Measurements from ENCODE around the gene KCNJ16.

- TF ChIP-seq MAX (IDR thresholded peaks at IDR 0.05; ENCODE audit: low read depth, low read length) (peak; percentile 26; the same call in 1 of the 2 replicates), POLR2A (IDR thresholded peaks at IDR 0.05; ENCODE audit: extremely low read depth, insufficient read length) (no peak)
Measured at GRCh38 chr17:70144260-70144846, 69.3 kb downstream of the KCNJ16 start.

All from NB4 (cell line).